Neural progenitor cell (in vitro differentiated cells): Measurements from ENCODE around the gene TAP2. TPM values are rescaled to one million over a fixed set of nuclear protein-coding genes. Genes with fewer than 3 reads are reported as not detected.

Experiments used
- DNase-seq: peaks from one replicate; pipeline ENCODE4 v3.0.0-alpha.2; 2016; ENCODE audit warnings: low spot score
- H2AFZ ChIP-seq: fragments of 200-600 bp; sonication (generic); replicated peaks from 2 replicates; pipeline ENCODE4 v1.6.1; 2016; ENCODE audit warnings: antibody characterized with exemption
- H3F3A ChIP-seq: fragments of 200-600 bp; sonication (generic); 2 replicates; pipeline ENCODE4 v1.6.1; 2016; ENCODE audit warnings: antibody characterized with exemption, low read depth
- H3K27ac ChIP-seq: fragments of 200-600 bp; sonication (generic); 2 replicates; pipeline ENCODE4 v1.5.1; 2016; ENCODE audit warnings: mild to moderate bottlenecking
- H3K27me3 ChIP-seq: fragments of 200-600 bp; sonication (generic); 2 replicates; pipeline ENCODE4 v1.6.1; 2016; ENCODE audit warnings: mild to moderate bottlenecking, moderate library complexity
- H3K36me3 ChIP-seq: fragments of 200-600 bp; sonication (generic); 2 replicates; pipeline ENCODE4 v1.5.1; 2016
- H3K4me1 ChIP-seq: fragments of 200-600 bp; sonication (generic); 2 replicates; pipeline ENCODE4 v1.6.1; 2016; ENCODE audit warnings: mixed run types
- H3K4me2 ChIP-seq: fragments of 200-600 bp; sonication (generic); 2 replicates; pipeline ENCODE4 v1.6.1; 2016
- H3K4me3 ChIP-seq: fragments of 200-600 bp; sonication (generic); 2 replicates; pipeline ENCODE4 v1.5.1; 2016
- H3K79me2 ChIP-seq: fragments of 200-600 bp; sonication (generic); 2 replicates; pipeline ENCODE4 v1.6.1; 2016; ENCODE audit warnings: low read depth
- H3K9ac ChIP-seq: fragments of 200-600 bp; sonication (generic); 2 replicates; pipeline ENCODE4 v1.6.1; 2016
- H3K9me3 ChIP-seq: fragments of 200-600 bp; sonication (generic); 2 replicates; pipeline ENCODE4 v1.5.1; 2016; ENCODE audit warnings: low read depth
- H4K20me1 ChIP-seq: fragments of 200-600 bp; sonication (generic); 2 replicates; pipeline ENCODE4 v1.6.1; 2016; ENCODE audit warnings: low read depth
- H3K27ac Mint-ChIP-seq: 3 replicates; pipeline ENCODE4 v1.8.0; 2021; ENCODE audit warnings: mixed read lengths
- H3K27me3 Mint-ChIP-seq: 2 replicates; pipeline ENCODE4 v1.8.0; 2022; ENCODE audit warnings: low read depth, mild to moderate bottlenecking, inconsistent platforms, moderate library complexity, mixed read lengths; ENCODE audit not compliant: insufficient read depth
- H3K36me3 Mint-ChIP-seq: 3 replicates; pipeline ENCODE4 v1.8.0; 2021; ENCODE audit warnings: mixed read lengths
- H3K4me1 Mint-ChIP-seq: 3 replicates; pipeline ENCODE4 v1.8.0; 2021; ENCODE audit warnings: mixed read lengths
- H3K4me3 Mint-ChIP-seq: 3 replicates; pipeline ENCODE4 v1.8.0; 2021; ENCODE audit warnings: mild to moderate bottlenecking, moderate library complexity, mixed read lengths
- H3K9me3 Mint-ChIP-seq: 3 replicates; pipeline ENCODE4 v1.8.0; 2020; ENCODE audit warnings: mixed read lengths
- CTCF ChIP-seq: fragments of 200-600 bp; sonication (generic); IDR thresholded peaks from 2 replicates; pipeline ENCODE4 v1.5.1; 2017; ENCODE audit warnings: antibody characterized with exemption, mild to moderate bottlenecking
- EZH2 ChIP-seq: fragments of 200-600 bp; sonication (generic); IDR thresholded peaks from 2 replicates; pipeline ENCODE4 v1.6.1; 2017; ENCODE audit warnings: antibody characterized with exemption, mild to moderate bottlenecking, moderate library complexity
- EZH2phosphoT487 ChIP-seq: fragments of 200-600 bp; sonication (generic); IDR thresholded peaks from 2 replicates; pipeline ENCODE4 v1.6.1; 2017; ENCODE audit warnings: antibody characterized with exemption
- total RNA-seq: library from RNA; depleted of rRNA; stranded (reverse); fragments of >200 nt; gene quantifications from 2 replicates; pipeline ENCODE4 v1.2.3, GENCODE V29; 2015; ENCODE audit warnings: low replicate concordance

TAP2 gene
- total RNA-seq, 1 donor from 2014 or later, result 2.9 TPM

- TF ChIP-seq EZH2 (peak; percentile 73), CTCF (no peak), EZH2phosphoT487 (peak; percentile 60)
- H3F3A ChIP-seq, result no peaks in the 10 kb centered on the region
- Mint-ChIP-seq H3K4me1 (peaks cover 11% of the 10 kb centered on the region), H3K9me3 (no peaks in the 10 kb centered on the region), H3K27ac (no peak within 1 kb of the TSS), H3K4me3 (peak within 1 kb of the TSS; percentile 90), H3K27me3 (peaks cover 59% of the 10 kb centered on the region), H3K36me3 (no peaks in the 10 kb centered on the region)
- H3K27ac ChIP-seq, result no peak within 1 kb of the TSS
- H3K4me1 ChIP-seq, result peaks cover 4% of the 10 kb centered on the region
- DNase-seq, result peak; percentile 96
- no peaks in the 10 kb centered on the region for H3K79me2 ChIP-seq
- H3K27me3 ChIP-seq, result peaks cover 53% of the 10 kb centered on the region
- H3K9me3 ChIP-seq, result no peaks in the 10 kb centered on the region
- H3K4me3 ChIP-seq, result peak within 1 kb of the TSS; percentile 50
- H3K4me2 ChIP-seq, result peak within 1 kb of the TSS; percentile 91
- peak within 1 kb of the TSS; percentile 84 for H2AFZ ChIP-seq
- H3K36me3 ChIP-seq, result no peaks in the 10 kb centered on the region
- H4K20me1 ChIP-seq, result no peaks in the 10 kb centered on the region
- H3K9ac ChIP-seq, result no peak within 1 kb of the TSS
Observed at GRCh38 chr6:32843979-32844838, 5.7 kb upstream of the TAP2 start, which contains the start of gene PSMB8. PSMB8 (minus strand) TSS chr6:32844047; CDS start chr6:32843996, 51 bp downstream.

GRCh38 chr6:32843331-32843978 is 4.9 kb upstream of the TAP2 start:
- H3K9me3 ChIP-seq, result no peaks in the 10 kb centered on the region
- H3K4me3 ChIP-seq, result peak overlapping the region; percentile 50
- peak overlapping the region; percentile 91 for H3K4me2 ChIP-seq
- H3K36me3 ChIP-seq, result no peaks in the 10 kb centered on the region
- no peak overlapping the region for H3K27ac ChIP-seq
- H3K4me1 ChIP-seq, result peaks cover 4% of the 10 kb centered on the region
- Mint-ChIP-seq H3K27ac (no peak overlapping the region), H3K27me3 (peaks cover 54% of the 10 kb centered on the region), H3K9me3 (no peaks in the 10 kb centered on the region), H3K36me3 (no peaks in the 10 kb centered on the region), H3K4me1 (peaks cover 11% of the 10 kb centered on the region), H3K4me3 (peak overlapping the region; percentile 90)
- H2AFZ ChIP-seq, result peak overlapping the region; percentile 84
- TF ChIP-seq CTCF (no peak), EZH2 (peak; percentile 89), EZH2phosphoT487 (peak; percentile 80)
- H3K9ac ChIP-seq, result no peak overlapping the region
- peaks cover 56% of the 10 kb centered on the region for H3K27me3 ChIP-seq
- H3K79me2 ChIP-seq, result no peaks in the 10 kb centered on the region
- no peaks in the 10 kb centered on the region for H4K20me1 ChIP-seq
- no peak for DNase-seq
- H3F3A ChIP-seq, result peaks cover 1% of the 10 kb centered on the region

- H3K9ac ChIP-seq, result no peak overlapping the region
- H3K4me1 ChIP-seq, result peaks cover 7% of the 10 kb centered on the region
- no peak overlapping the region for H2AFZ ChIP-seq
- TF ChIP-seq CTCF (no peak), EZH2 (no peak), EZH2phosphoT487 (no peak)
- no peaks in the 10 kb centered on the region for H3K36me3 Mint-ChIP-seq
- DNase-seq, result no peak
- no peak overlapping the region for H3K27ac Mint-ChIP-seq
- H3K9me3 Mint-ChIP-seq, result no peaks in the 10 kb centered on the region
- no peak overlapping the region for H3K4me3 ChIP-seq
- H3K4me1 Mint-ChIP-seq, result peaks cover 11% of the 10 kb centered on the region
- peak overlapping the region; percentile 90 for H3K4me3 Mint-ChIP-seq
- H3K4me2 ChIP-seq, result no peak overlapping the region
- no peaks in the 10 kb centered on the region for H3K79me2 ChIP-seq
- no peak overlapping the region for H3K27ac ChIP-seq
- no peaks in the 10 kb centered on the region for H4K20me1 ChIP-seq
- H3K9me3 ChIP-seq, result no peaks in the 10 kb centered on the region
- H3K36me3 ChIP-seq, result no peaks in the 10 kb centered on the region
- peaks cover 56% of the 10 kb centered on the region for H3K27me3 ChIP-seq
- H3K27me3 Mint-ChIP-seq, result peaks cover 50% of the 10 kb centered on the region
- H3F3A ChIP-seq, result peaks cover 5% of the 10 kb centered on the region
Observed at GRCh38 chr6:32842690-32843089, 4.2 kb upstream of the TAP2 start.
